Transverse colon (tissue), 4 donors: Measurements from ENCODE around the gene NELL2.

Experiments
- EP300 ChIP-seq: sonication (generic); formaldehyde crosslinking; IDR thresholded peaks from one replicate; pipeline ENCODE4 v1.6.1; 2017; ENCODE audit warnings: antibody characterized with exemption, low read depth
- POLR2A ChIP-seq: fragments of 450-650 bp; IDR thresholded peaks from one replicate; pipeline ENCODE4 v1.6.1; 2016; ENCODE audit warnings: antibody characterized with exemption, mild to moderate bottlenecking, moderate library complexity
- POLR2AphosphoS5 ChIP-seq, 3 donors: sonication (generic); formaldehyde crosslinking; IDR thresholded peaks; one replicate each; pipeline ENCODE4 v1.6.1; 2016; ENCODE audit warnings: antibody characterized with exemption in 3 of 3
- TF ChIP-seq, protein P1 (sequence below), 5 experiments: fragments of 200-600 bp in 3 of 5; fragments of 450-650 bp in 2 of 5; sonication (generic) in 3 of 5; IDR thresholded peaks; 1 replicate in 2 of 5; 2 replicates in 3 of 5; pipeline ENCODE4 v1.5.1; 2016 to 2017; ENCODE audit warnings: antibody characterized with exemption in 5 of 5, inconsistent platforms in 3 of 5, mild to moderate bottlenecking in 2 of 5, moderate library complexity in 1 of 5

DNA sequence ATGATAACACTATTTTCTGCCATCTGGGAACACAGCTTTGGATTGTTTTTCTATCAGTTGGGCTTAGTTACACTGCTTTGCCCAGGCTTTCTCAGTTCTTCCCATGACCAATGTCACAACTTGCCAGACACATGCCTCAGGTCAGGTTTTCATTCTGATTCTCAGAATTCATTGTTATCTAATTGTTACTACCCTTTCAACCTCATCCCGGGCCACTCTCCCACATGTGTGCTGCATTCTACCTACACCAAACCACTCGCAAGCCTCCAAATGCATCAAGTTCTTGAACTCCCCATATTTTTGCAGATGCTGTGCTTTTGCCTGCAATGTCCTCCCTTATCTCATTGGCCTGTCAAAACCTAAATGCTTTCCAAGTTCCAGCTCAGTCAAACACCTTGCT lies 36.3 kb downstream of the NELL2 start:
- TF ChIP-seq, protein P1, sequence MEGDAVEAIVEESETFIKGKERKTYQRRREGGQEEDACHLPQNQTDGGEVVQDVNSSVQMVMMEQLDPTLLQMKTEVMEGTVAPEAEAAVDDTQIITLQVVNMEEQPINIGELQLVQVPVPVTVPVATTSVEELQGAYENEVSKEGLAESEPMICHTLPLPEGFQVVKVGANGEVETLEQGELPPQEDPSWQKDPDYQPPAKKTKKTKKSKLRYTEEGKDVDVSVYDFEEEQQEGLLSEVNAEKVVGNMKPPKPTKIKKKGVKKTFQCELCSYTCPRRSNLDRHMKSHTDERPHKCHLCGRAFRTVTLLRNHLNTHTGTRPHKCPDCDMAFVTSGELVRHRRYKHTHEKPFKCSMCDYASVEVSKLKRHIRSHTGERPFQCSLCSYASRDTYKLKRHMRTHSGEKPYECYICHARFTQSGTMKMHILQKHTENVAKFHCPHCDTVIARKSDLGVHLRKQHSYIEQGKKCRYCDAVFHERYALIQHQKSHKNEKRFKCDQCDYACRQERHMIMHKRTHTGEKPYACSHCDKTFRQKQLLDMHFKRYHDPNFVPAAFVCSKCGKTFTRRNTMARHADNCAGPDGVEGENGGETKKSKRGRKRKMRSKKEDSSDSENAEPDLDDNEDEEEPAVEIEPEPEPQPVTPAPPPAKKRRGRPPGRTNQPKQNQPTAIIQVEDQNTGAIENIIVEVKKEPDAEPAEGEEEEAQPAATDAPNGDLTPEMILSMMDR (IDR thresholded peaks at IDR 0.05), result no peak
- TF ChIP-seq POLR2A (no peak), EP300 (no peak), POLR2AphosphoS5 (IDR thresholded peaks at IDR 0.05) (no peak)
